WTC11 (cell line): ENCODE results near the gene ALDH16A1. TPM values are rescaled to one million over a fixed set of nuclear protein-coding genes. Genes with fewer than 3 reads are reported as not detected.
A peak's percentile ranks its signal among the peaks of the same experiment; 100 is the strongest.

Source experiments
- CBFB ChIP-seq: sonication (generic); formaldehyde crosslinking; IDR thresholded peaks from 2 replicates; pipeline ENCODE4 v1.8.1; 2022; ENCODE audit warnings: mild to moderate bottlenecking, low read depth, missing genetic modification reagents
- E2F5 ChIP-seq: sonication (generic); formaldehyde crosslinking; IDR thresholded peaks from 2 replicates; pipeline ENCODE4 v1.8.1; 2022; ENCODE audit warnings: mild to moderate bottlenecking, moderate library complexity, missing genetic modification reagents
- FOXK1 ChIP-seq: sonication (generic); formaldehyde crosslinking; IDR thresholded peaks from 2 replicates; pipeline ENCODE4 v1.8.0; 2022; ENCODE audit warnings: mild to moderate bottlenecking, moderate library complexity, missing genetic modification reagents
- HMGA2 ChIP-seq: fragments of 250-450 bp; sonication (Bioruptor Pico); IDR thresholded peaks from 2 replicates; pipeline ENCODE4 v1.4.0; 2021; ENCODE audit warnings: mild to moderate bottlenecking, moderate library complexity
- MAX ChIP-seq: sonication (generic); formaldehyde crosslinking; IDR thresholded peaks from 2 replicates; pipeline ENCODE4 v1.8.0; 2022; ENCODE audit warnings: mild to moderate bottlenecking, missing genetic modification reagents
- NFATC4 ChIP-seq: fragments of 250-450 bp; sonication (Bioruptor Pico); IDR thresholded peaks from 2 replicates; pipeline ENCODE4 v1.9.0; 2021; ENCODE audit warnings: mild to moderate bottlenecking
- NR1H2 ChIP-seq: sonication (generic); formaldehyde crosslinking; IDR thresholded peaks from 2 replicates; pipeline ENCODE4 v1.9.0; 2021; ENCODE audit warnings: mild to moderate bottlenecking, moderate library complexity, missing genetic modification reagents
- NR2C2 ChIP-seq: sonication (generic); formaldehyde crosslinking; IDR thresholded peaks from 2 replicates; pipeline ENCODE4 v1.8.0; 2022; ENCODE audit warnings: mild to moderate bottlenecking, missing genetic modification reagents
- RELA ChIP-seq: sonication (generic); formaldehyde crosslinking; IDR thresholded peaks from 2 replicates; pipeline ENCODE4 v1.8.1; 2022; ENCODE audit warnings: missing genetic modification reagents, mild to moderate bottlenecking, borderline replicate concordance
- SP1 ChIP-seq: sonication (generic); formaldehyde crosslinking; conservative IDR thresholded peaks from 2 replicates; pipeline ENCODE4 v1.8.1; 2022; ENCODE audit warnings: missing genetic modification reagents
- TEAD4 ChIP-seq: sonication (generic); formaldehyde crosslinking; IDR thresholded peaks from 2 replicates; pipeline ENCODE4 v1.8.0; 2022; ENCODE audit warnings: mild to moderate bottlenecking, missing genetic modification reagents
- TP53 ChIP-seq: sonication (generic); formaldehyde crosslinking; IDR thresholded peaks from 2 replicates; pipeline ENCODE4 v1.8.1; 2023; ENCODE audit warnings: mild to moderate bottlenecking, missing genetic modification reagents
- ZNF138 ChIP-seq: sonication (generic); formaldehyde crosslinking; conservative IDR thresholded peaks from 2 replicates; pipeline ENCODE4 v1.8.1; 2022; ENCODE audit warnings: mild to moderate bottlenecking, moderate library complexity, missing genetic modification reagents
- ZNF219 ChIP-seq: sonication (generic); formaldehyde crosslinking; IDR thresholded peaks from 2 replicates; pipeline ENCODE4 v1.8.0; 2023; ENCODE audit warnings: missing genetic modification reagents, mild to moderate bottlenecking, borderline replicate concordance
- ZNF232 ChIP-seq: sonication (generic); formaldehyde crosslinking; IDR thresholded peaks from 2 replicates; pipeline ENCODE4 v1.8.0; 2022; ENCODE audit warnings: mild to moderate bottlenecking, missing genetic modification reagents
- ZNF263 ChIP-seq: sonication (generic); formaldehyde crosslinking; IDR thresholded peaks from 2 replicates; pipeline ENCODE4 v1.8.1; 2022; ENCODE audit warnings: low read depth, mild to moderate bottlenecking, moderate library complexity, missing genetic modification reagents
- ZNF396 ChIP-seq: fragments of 250-450 bp; sonication (Bioruptor Pico); IDR thresholded peaks from 2 replicates; pipeline ENCODE4 v1.8.0; 2021; ENCODE audit warnings: mild to moderate bottlenecking, moderate library complexity, borderline replicate concordance
- ZNF512 ChIP-seq: sonication (generic); formaldehyde crosslinking; IDR thresholded peaks from 2 replicates; pipeline ENCODE4 v1.8.1; 2022; ENCODE audit warnings: missing genetic modification reagents, borderline replicate concordance
- ZNF532 ChIP-seq: fragments of 250-450 bp; sonication (Bioruptor Pico); IDR thresholded peaks from 2 replicates; pipeline ENCODE4 v1.9.0; 2021; ENCODE audit warnings: mild to moderate bottlenecking, borderline replicate concordance
- ZNF671 ChIP-seq: fragments of 250-450 bp; sonication (Bioruptor Pico); IDR thresholded peaks from 2 replicates; pipeline ENCODE4 v1.8.0; 2021; ENCODE audit warnings: mild to moderate bottlenecking
- total RNA-seq: library from RNA; stranded (reverse); gene quantifications from 3 replicates; pipeline ENCODE4 v1.2.3, GENCODE V29; 2021
- TF ChIP-seq, protein P1 (sequence below): sonication (generic); formaldehyde crosslinking; IDR thresholded peaks from 2 replicates; pipeline ENCODE4 v1.8.0; 2023; ENCODE audit warnings: missing genetic modification reagents, mild to moderate bottlenecking, borderline replicate concordance
- TF ChIP-seq, protein P2 (sequence below): sonication (generic); formaldehyde crosslinking; IDR thresholded peaks from 2 replicates; pipeline ENCODE4 v1.8.0; 2023; ENCODE audit warnings: mild to moderate bottlenecking, missing genetic modification reagents
- TF ChIP-seq, protein P3 (sequence below): sonication (generic); formaldehyde crosslinking; IDR thresholded peaks from 2 replicates; pipeline ENCODE4 v1.8.1; 2023; ENCODE audit warnings: mild to moderate bottlenecking, missing genetic modification reagents, moderate library complexity
- TF ChIP-seq, protein P4 (sequence below): sonication (generic); formaldehyde crosslinking; conservative IDR thresholded peaks from 2 replicates; pipeline ENCODE4 v1.8.1; 2022; ENCODE audit warnings: mild to moderate bottlenecking, missing genetic modification reagents

The ALDH16A1 gene
- total RNA-seq, 1 experiment from 2014 or later: 44.3 TPM

- TF ChIP-seq, protein P1, sequence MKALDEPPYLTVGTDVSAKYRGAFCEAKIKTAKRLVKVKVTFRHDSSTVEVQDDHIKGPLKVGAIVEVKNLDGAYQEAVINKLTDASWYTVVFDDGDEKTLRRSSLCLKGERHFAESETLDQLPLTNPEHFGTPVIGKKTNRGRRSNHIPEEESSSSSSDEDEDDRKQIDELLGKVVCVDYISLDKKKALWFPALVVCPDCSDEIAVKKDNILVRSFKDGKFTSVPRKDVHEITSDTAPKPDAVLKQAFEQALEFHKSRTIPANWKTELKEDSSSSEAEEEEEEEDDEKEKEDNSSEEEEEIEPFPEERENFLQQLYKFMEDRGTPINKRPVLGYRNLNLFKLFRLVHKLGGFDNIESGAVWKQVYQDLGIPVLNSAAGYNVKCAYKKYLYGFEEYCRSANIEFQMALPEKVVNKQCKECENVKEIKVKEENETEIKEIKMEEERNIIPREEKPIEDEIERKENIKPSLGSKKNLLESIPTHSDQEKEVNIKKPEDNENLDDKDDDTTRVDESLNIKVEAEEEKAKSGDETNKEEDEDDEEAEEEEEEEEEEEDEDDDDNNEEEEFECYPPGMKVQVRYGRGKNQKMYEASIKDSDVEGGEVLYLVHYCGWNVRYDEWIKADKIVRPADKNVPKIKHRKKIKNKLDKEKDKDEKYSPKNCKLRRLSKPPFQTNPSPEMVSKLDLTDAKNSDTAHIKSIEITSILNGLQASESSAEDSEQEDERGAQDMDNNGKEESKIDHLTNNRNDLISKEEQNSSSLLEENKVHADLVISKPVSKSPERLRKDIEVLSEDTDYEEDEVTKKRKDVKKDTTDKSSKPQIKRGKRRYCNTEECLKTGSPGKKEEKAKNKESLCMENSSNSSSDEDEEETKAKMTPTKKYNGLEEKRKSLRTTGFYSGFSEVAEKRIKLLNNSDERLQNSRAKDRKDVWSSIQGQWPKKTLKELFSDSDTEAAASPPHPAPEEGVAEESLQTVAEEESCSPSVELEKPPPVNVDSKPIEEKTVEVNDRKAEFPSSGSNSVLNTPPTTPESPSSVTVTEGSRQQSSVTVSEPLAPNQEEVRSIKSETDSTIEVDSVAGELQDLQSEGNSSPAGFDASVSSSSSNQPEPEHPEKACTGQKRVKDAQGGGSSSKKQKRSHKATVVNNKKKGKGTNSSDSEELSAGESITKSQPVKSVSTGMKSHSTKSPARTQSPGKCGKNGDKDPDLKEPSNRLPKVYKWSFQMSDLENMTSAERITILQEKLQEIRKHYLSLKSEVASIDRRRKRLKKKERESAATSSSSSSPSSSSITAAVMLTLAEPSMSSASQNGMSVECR (CRISPR knock-in tag): no peak
- TF ChIP-seq NR2C2 (CRISPR knock-in tag) (no peak), ZNF512 (CRISPR knock-in tag) (no peak), ZNF219 (CRISPR knock-in tag) (no peak), SP1 (CRISPR knock-in tag) (peak; percentile 39; the same call in 1 of the 2 replicates), RELA (CRISPR knock-in tag) (no peak), ZNF232 (CRISPR knock-in tag) (no peak), TP53 (no peak), ZNF671 (no peak), ZNF263 (no peak), NR1H2 (CRISPR knock-in tag) (no peak), E2F5 (peak; percentile 89), MAX (CRISPR knock-in tag) (peak; percentile 50; the same call in 1 of the 2 replicates), ZNF532 (CRISPR knock-in tag) (no peak), CBFB (CRISPR knock-in tag) (no peak), ZNF138 (CRISPR knock-in tag) (no peak), NFATC4 (CRISPR knock-in tag) (no peak), FOXK1 (CRISPR knock-in tag) (no peak), ZNF396 (CRISPR knock-in tag) (no peak), HMGA2 (no peak), TEAD4 (CRISPR knock-in tag) (no peak)
- TF ChIP-seq, protein P2, sequence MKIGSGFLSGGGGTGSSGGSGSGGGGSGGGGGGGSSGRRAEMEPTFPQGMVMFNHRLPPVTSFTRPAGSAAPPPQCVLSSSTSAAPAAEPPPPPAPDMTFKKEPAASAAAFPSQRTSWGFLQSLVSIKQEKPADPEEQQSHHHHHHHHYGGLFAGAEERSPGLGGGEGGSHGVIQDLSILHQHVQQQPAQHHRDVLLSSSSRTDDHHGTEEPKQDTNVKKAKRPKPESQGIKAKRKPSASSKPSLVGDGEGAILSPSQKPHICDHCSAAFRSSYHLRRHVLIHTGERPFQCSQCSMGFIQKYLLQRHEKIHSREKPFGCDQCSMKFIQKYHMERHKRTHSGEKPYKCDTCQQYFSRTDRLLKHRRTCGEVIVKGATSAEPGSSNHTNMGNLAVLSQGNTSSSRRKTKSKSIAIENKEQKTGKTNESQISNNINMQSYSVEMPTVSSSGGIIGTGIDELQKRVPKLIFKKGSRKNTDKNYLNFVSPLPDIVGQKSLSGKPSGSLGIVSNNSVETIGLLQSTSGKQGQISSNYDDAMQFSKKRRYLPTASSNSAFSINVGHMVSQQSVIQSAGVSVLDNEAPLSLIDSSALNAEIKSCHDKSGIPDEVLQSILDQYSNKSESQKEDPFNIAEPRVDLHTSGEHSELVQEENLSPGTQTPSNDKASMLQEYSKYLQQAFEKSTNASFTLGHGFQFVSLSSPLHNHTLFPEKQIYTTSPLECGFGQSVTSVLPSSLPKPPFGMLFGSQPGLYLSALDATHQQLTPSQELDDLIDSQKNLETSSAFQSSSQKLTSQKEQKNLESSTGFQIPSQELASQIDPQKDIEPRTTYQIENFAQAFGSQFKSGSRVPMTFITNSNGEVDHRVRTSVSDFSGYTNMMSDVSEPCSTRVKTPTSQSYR (CRISPR knock-in tag): no peak
- TF ChIP-seq, protein P3, sequence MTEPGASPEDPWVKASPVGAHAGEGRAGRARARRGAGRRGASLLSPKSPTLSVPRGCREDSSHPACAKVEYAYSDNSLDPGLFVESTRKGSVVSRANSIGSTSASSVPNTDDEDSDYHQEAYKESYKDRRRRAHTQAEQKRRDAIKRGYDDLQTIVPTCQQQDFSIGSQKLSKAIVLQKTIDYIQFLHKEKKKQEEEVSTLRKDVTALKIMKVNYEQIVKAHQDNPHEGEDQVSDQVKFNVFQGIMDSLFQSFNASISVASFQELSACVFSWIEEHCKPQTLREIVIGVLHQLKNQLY (CRISPR knock-in tag): no peak
- TF ChIP-seq, protein P4, sequence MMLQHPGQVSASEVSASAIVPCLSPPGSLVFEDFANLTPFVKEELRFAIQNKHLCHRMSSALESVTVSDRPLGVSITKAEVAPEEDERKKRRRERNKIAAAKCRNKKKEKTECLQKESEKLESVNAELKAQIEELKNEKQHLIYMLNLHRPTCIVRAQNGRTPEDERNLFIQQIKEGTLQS (CRISPR knock-in tag): no peak
These were observed 30.5 kb upstream of the ALDH16A1 start (continued) for GRCh38 chr19:49422407-49423070.
